ENCODE data around the gene FOXO6. TPM values are rescaled to one million over a fixed set of nuclear protein-coding genes. Genes with fewer than 3 reads are reported as not detected.

FOXO6 gene
- total and polyA plus RNA-seq, 9 of the 15 experiments (the other 6 are each of a cell fraction or from before 2014, with no cell fraction given) = 0.04 to 0.31 (median 0.12) TPM; not detected in 5

DNA sequence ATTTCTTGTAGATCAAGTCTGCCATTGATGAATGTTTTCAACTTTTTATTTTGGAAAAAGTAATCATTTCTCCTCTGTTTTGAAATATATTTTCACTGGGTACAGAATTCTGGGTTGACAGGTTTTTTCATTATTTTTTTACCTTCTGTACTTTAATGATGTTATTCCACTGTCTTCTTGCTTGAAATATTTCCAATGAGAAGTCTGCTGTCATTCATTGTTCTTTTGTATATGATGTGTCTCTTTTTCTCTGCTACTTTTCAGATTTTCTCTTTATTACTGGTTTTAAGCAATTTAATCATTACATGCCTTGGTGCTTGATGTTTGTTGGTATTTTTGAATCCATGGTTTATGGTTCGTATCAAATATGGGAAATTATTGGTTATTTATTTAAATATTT, 22.4 kb upstream of the FOXO6 start (continued):
- peak in 1 of 2 experiments; percentile 92; a peak in 2 of 3 replicates for TF ChIP-seq CBX3 (IDR thresholded peaks at IDR 0.05; ENCODE audit: borderline replicate concordance in 1 of 2, low read length in 2 of 2)
- TF ChIP-seq POLR2G (IDR thresholded peaks at IDR 0.05; ENCODE audit: low read depth, low read length) = no peak
- TF ChIP-seq, protein P1, sequence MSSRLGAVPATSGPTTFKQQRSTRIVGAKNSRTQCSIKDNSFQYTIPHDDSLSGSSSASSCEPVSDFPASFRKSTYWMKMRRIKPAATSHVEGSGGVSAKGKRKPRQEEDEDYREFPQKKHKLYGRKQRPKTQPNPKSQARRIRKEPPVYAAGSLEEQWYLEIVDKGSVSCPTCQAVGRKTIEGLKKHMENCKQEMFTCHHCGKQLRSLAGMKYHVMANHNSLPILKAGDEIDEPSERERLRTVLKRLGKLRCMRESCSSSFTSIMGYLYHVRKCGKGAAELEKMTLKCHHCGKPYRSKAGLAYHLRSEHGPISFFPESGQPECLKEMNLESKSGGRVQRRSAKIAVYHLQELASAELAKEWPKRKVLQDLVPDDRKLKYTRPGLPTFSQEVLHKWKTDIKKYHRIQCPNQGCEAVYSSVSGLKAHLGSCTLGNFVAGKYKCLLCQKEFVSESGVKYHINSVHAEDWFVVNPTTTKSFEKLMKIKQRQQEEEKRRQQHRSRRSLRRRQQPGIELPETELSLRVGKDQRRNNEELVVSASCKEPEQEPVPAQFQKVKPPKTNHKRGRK (tag; IDR thresholded peaks at IDR 0.05) = no peak
- TF ChIP-seq, protein P2, sequence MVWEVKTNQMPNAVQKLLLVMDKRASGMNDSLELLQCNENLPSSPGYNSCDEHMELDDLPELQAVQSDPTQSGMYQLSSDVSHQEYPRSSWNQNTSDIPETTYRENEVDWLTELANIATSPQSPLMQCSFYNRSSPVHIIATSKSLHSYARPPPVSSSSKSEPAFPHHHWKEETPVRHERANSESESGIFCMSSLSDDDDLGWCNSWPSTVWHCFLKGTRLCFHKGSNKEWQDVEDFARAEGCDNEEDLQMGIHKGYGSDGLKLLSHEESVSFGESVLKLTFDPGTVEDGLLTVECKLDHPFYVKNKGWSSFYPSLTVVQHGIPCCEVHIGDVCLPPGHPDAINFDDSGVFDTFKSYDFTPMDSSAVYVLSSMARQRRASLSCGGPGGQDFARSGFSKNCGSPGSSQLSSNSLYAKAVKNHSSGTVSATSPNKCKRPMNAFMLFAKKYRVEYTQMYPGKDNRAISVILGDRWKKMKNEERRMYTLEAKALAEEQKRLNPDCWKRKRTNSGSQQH (CRISPR knock-in tag; IDR thresholded peaks at IDR 0.05) = no peak
- no peak for TF ChIP-seq BRF1 (IDR thresholded peaks at IDR 0.05; ENCODE audit: borderline replicate concordance, extremely low read depth, insufficient read length)
- TF ChIP-seq, protein P3, sequence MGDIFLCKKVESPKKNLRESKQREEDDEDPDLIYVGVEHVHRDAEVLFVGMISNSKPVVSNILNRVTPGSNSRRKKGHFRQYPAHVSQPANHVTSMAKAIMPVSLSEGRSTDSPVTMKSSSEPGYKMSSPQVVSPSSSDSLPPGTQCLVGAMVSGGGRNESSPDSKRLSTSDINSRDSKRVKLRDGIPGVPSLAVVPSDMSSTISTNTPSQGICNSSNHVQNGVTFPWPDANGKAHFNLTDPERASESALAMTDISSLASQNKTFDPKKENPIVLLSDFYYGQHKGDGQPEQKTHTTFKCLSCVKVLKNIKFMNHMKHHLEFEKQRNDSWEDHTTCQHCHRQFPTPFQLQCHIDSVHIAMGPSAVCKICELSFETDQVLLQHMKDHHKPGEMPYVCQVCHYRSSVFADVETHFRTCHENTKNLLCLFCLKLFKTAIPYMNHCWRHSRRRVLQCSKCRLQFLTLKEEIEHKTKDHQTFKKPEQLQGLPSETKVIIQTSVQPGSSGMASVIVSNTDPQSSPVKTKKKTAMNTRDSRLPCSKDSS (IDR thresholded peaks at IDR 0.05; ENCODE audit: low read depth, partially characterized antibody) = peak; percentile 61
- TF ChIP-seq, protein P4, sequence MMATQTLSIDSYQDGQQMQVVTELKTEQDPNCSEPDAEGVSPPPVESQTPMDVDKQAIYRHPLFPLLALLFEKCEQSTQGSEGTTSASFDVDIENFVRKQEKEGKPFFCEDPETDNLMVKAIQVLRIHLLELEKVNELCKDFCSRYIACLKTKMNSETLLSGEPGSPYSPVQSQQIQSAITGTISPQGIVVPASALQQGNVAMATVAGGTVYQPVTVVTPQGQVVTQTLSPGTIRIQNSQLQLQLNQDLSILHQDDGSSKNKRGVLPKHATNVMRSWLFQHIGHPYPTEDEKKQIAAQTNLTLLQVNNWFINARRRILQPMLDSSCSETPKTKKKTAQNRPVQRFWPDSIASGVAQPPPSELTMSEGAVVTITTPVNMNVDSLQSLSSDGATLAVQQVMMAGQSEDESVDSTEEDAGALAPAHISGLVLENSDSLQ (IDR thresholded peaks at IDR 0.05) = peak; percentile 47; the same call in 1 of the 2 replicates
- TF ChIP-seq, protein P5, sequence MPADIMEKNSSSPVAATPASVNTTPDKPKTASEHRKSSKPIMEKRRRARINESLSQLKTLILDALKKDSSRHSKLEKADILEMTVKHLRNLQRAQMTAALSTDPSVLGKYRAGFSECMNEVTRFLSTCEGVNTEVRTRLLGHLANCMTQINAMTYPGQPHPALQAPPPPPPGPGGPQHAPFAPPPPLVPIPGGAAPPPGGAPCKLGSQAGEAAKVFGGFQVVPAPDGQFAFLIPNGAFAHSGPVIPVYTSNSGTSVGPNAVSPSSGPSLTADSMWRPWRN (IDR thresholded peaks at IDR 0.05; ENCODE audit: low read depth) = no peak
- TF ChIP-seq, protein P6, sequence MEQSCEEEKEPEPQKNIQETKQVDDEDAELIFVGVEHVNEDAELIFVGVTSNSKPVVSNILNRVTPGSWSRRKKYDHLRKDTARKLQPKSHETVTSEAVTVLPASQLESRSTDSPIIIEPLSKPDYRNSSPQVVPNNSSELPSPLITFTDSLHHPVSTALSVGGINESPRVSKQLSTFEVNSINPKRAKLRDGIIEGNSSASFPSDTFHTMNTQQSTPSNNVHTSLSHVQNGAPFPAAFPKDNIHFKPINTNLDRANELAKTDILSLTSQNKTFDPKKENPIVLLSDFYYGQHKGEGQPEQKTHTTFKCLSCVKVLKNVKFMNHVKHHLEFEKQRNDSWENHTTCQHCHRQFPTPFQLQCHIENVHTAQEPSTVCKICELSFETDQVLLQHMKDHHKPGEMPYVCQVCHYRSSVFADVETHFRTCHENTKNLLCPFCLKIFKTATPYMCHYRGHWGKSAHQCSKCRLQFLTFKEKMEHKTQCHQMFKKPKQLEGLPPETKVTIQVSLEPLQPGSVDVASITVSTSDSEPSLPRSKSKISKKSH (CRISPR knock-in tag; IDR thresholded peaks at IDR 0.05) = peak; percentile 57; the same call in 1 of the 2 replicates
- no peak for TF ChIP-seq ZNF217 (CRISPR knock-in tag; IDR thresholded peaks at IDR 0.05)
- no peak for TF ChIP-seq ZSCAN32 (CRISPR knock-in tag; IDR thresholded peaks at IDR 0.05)
- TF ChIP-seq TAF9B (IDR thresholded peaks at IDR 0.05; ENCODE audit: partially characterized antibody) = no peak
- TF ChIP-seq HNRNPH1 (optimal IDR thresholded peaks at IDR 0.05; ENCODE audit: low read depth, low read length) = no peak
- TF ChIP-seq EGR1 (conservative IDR thresholded peaks at IDR 0.05) = no peak

Data from K562 (cell line).